SIG-M5 treated with dmso at 0.1 percent for 504 hours (cell line): ENCODE results near the gene NR1I2.

ENCODE experiments used
- DNase-seq: peaks from one replicate; lab custom pipeline; 2025; ENCODE audit not compliant: unreplicated experiment; lab: John Stamatoyannopoulos, UW

Gene NR1I2

GRCh38 chr3:119778811-119779210 is 3.1 kb upstream of the NR1I2 start:
- no peak for DNase-seq

- no peak for DNase-seq
Observed at GRCh38 chr3:119779731-119780383, 2.0 kb upstream of the NR1I2 start.

- DNase-seq, result no peak
Observed at GRCh38 chr3:119782460-119782859, 559 bp downstream of the NR1I2 start.

GRCh38 chr3:119783255-119783654 is 1.4 kb downstream of the NR1I2 start:
- no peak for DNase-seq

GRCh38 chr3:119783883-119784282 is 2.0 kb downstream of the NR1I2 start:
- peak; percentile 85 for DNase-seq

- DNase-seq, result no peak
Observed at GRCh38 chr3:119786409-119786808, 4.5 kb downstream of the NR1I2 start.

- no peak for DNase-seq
Observed at GRCh38 chr3:119790369-119790768, 8.5 kb downstream of the NR1I2 start.

- no peak for DNase-seq
Observed at GRCh38 chr3:119792270-119792669, 10.4 kb downstream of the NR1I2 start.

GRCh38 chr3:119794401-119794800 is 12.5 kb downstream of the NR1I2 start:
- DNase-seq, result no peak

GRCh38 chr3:119794971-119795612 is 13.2 kb downstream of the NR1I2 start:
- DNase-seq, result peak; percentile 39

- DNase-seq, result no peak
Observed at GRCh38 chr3:119795849-119796248, 13.9 kb downstream of the NR1I2 start.

GRCh38 chr3:119796368-119796767 is 14.5 kb downstream of the NR1I2 start:
- DNase-seq, result no peak

GRCh38 chr3:119796785-119797184 is 14.9 kb downstream of the NR1I2 start:
- no peak for DNase-seq

GRCh38 chr3:119800844-119801243 is 18.9 kb downstream of the NR1I2 start:
- no peak for DNase-seq

- no peak for DNase-seq
Observed at GRCh38 chr3:119808244-119808643, 26.3 kb downstream of the NR1I2 start.

- DNase-seq, result no peak
Observed at GRCh38 chr3:119808843-119809242, 26.9 kb downstream of the NR1I2 start.

GRCh38 chr3:119809249-119810017 is 27.5 kb downstream of the NR1I2 start:
- DNase-seq, result no peak

GRCh38 chr3:119810018-119810435 is 28.1 kb downstream of the NR1I2 start:
- no peak for DNase-seq

- no peak for DNase-seq
Observed at GRCh38 chr3:119812491-119813058, 30.7 kb downstream of the NR1I2 start.

GRCh38 chr3:119815716-119816115 is 33.8 kb downstream of the NR1I2 start:
- no peak for DNase-seq

- no peak for DNase-seq
Observed at GRCh38 chr3:119817071-119817470, 35.2 kb downstream of the NR1I2 start.
